RWPE2 (cell line): ENCODE results near the gene CMIP.
A peak's percentile ranks its signal among the peaks of the same experiment; 100 is the strongest.

Source experiments
- ATAC-seq: fragments of 200-7000 bp; cut with Tn5 transposase; 3 replicates; pipeline ENCODE4 v1.9.1; 2021; ENCODE audit warnings: low read depth
- DNase-seq: peaks from one replicate; pipeline ENCODE4 v3.0.0-alpha.2; 2020; ENCODE audit warnings: low spot score
- H3K27ac ChIP-seq: fragments of 450-650 bp; 2 replicates; pipeline ENCODE4 v1.5.1; 2017; ENCODE audit warnings: mild to moderate bottlenecking; ENCODE audit not compliant: poor library complexity, severe bottlenecking
- H3K27me3 ChIP-seq: fragments of 250-450 bp; sonication (Bioruptor Pico); 2 replicates; pipeline ENCODE4 v1.5.1; 2021; ENCODE audit warnings: mild to moderate bottlenecking, moderate library complexity; ENCODE audit not compliant: insufficient read depth, poor library complexity, severe bottlenecking
- H3K36me3 ChIP-seq: fragments of 250-450 bp; sonication (Bioruptor Pico); 2 replicates; pipeline ENCODE4 v1.5.1; 2020; ENCODE audit warnings: low read depth, mild to moderate bottlenecking, moderate library complexity
- H3K4me1 ChIP-seq: fragments of 250-450 bp; sonication (Bioruptor Pico); 2 replicates; pipeline ENCODE4 v1.5.1; 2021; ENCODE audit warnings: mild to moderate bottlenecking, moderate library complexity; ENCODE audit not compliant: insufficient read depth, poor library complexity, severe bottlenecking
- H3K4me3 ChIP-seq: fragments of 250-450 bp; sonication (Bioruptor Pico); 2 replicates; pipeline ENCODE4 v1.5.1; 2021; ENCODE audit warnings: mild to moderate bottlenecking, moderate library complexity; ENCODE audit not compliant: severe bottlenecking
- H3K9me3 ChIP-seq: fragments of 250-450 bp; sonication (Bioruptor Pico); 2 replicates; pipeline ENCODE4 v1.5.1; 2021; ENCODE audit warnings: mild to moderate bottlenecking, moderate library complexity; ENCODE audit not compliant: severe bottlenecking
- CTCF ChIP-seq: fragments of 450-650 bp; IDR thresholded peaks from one replicate; pipeline ENCODE4 v1.5.1; 2017; ENCODE audit warnings: mild to moderate bottlenecking, moderate library complexity; ENCODE audit not compliant: poor library complexity, severe bottlenecking

CMIP gene

DNA sequence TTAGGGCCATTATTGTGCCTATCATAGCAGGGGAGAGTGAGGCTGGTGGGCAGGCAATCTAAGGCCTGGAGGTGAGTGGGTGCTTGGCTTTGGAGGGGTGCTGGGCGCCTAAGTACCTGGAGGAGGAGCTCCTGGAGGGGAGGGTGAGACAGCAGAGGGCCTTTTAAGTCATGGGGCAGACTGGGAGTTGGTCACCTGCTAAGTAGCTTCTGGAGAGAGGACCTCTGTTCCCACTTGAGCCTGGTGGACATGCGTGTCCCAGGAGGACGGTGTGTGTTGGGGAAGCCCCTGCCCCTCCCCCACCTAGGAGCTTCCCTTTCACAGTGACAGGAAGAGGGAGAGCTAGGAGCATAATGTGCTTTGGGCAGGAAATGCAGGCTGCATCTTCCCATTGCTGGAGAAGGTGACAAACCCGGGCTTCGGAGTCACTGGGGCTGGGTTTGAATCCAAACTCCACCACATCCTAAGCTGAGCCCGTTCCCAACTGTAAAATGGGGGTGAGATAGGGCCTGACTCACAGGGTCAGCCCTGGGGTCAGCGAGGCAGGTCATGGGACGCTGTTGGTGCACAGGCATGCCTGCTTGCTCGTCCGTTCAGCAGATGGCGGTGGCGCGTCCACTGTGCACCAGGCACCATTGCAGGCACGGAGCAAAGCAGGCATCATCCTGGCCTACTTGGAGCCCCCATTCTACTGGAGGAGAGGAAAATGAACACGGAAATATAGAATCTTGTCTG, 37.9 kb downstream of the CMIP start:
- Histone ChIP-seq H3K9me3 (no peaks in the 10 kb centered on the region), H3K27ac (peak overlapping the region; percentile 32), H3K36me3 (peaks cover 57% of the 10 kb centered on the region), H3K4me3 (no peak overlapping the region), H3K27me3 (no peaks in the 10 kb centered on the region), H3K4me1 (peaks cover 10% of the 10 kb centered on the region)
- no peak for TF ChIP-seq CTCF
- no peak for ATAC-seq
- no peak for DNase-seq

- Histone ChIP-seq H3K9me3 (no peaks in the 10 kb centered on the region), H3K4me3 (no peak overlapping the region), H3K36me3 (peaks cover 51% of the 10 kb centered on the region), H3K4me1 (peaks cover 10% of the 10 kb centered on the region), H3K27me3 (no peaks in the 10 kb centered on the region), H3K27ac (peak overlapping the region; percentile 32)
- TF ChIP-seq CTCF, result no peak
- DNase-seq (no peak), ATAC-seq (no peak; the same call in 2 of the 3 replicates)
These were observed 38.7 kb downstream of the CMIP start for GRCh38 chr16:81483064-81483969.

DNA sequence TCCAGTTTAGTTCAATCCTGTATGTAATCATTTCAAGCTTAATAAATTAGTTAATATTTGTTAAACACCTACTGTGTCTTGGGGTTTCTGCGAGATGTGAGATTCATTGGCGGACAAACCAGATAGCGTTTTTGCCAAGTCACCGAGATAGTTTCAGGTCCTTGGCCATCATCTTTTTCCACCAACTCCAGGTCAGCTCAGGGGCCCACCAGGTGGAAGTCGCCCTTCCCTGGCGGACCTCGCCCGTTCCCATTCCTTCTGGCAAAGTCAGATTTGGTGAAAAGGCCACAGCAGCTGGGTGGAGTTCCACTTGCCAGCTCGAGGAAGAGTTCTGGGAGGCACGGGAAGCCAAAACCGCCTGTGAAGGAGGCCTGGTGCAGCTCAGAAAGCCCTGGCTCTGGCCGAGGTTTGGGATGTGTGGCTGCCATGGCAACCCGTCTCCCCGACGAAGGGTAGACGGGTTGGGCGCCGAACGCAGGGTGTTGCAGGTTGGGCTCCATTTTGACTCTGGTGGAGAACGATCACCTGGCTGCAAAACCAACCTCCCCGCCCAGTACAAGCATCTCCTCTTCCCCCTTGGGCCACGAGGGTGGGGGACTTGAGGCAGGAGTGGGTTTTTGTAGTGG, 39.5 kb downstream of the CMIP start:
- Histone ChIP-seq H3K9me3 (no peaks in the 10 kb centered on the region), H3K27me3 (no peaks in the 10 kb centered on the region), H3K4me1 (peaks cover 10% of the 10 kb centered on the region), H3K36me3 (peaks cover 44% of the 10 kb centered on the region), H3K27ac (peak overlapping the region; percentile 32), H3K4me3 (no peak overlapping the region)
- DNase-seq (no peak), ATAC-seq (0 out of 3 replicates have a peak, but pooled peaks have one; percentile 26)
- no peak for TF ChIP-seq CTCF

- TF ChIP-seq CTCF, result no peak
- H3K27ac ChIP-seq, result peak overlapping the region; percentile 32
- no peaks in the 10 kb centered on the region for H3K9me3 ChIP-seq
- ATAC-seq (no peak), DNase-seq (no peak)
- no peak overlapping the region for H3K4me3 ChIP-seq
- peaks cover 35% of the 10 kb centered on the region for H3K36me3 ChIP-seq
- H3K27me3 ChIP-seq, result no peaks in the 10 kb centered on the region
- peaks cover 10% of the 10 kb centered on the region for H3K4me1 ChIP-seq
These were observed 40.5 kb downstream of the CMIP start for GRCh38 chr16:81484908-81485624.
